HG02943 (cell line): ENCODE measurements around the gene INPP4B.
"Not testable (repeated sequence)": the region's sequence is repeated elsewhere in the genome, so short reads cannot be mapped to it uniquely, and the experiment has no call there.

Experiments used
- ATAC-seq: cut with Tn5 transposase; IDR thresholded peaks from one replicate; pipeline ENCODE4 v1.9.1; 2021; ENCODE audit warnings: mild to moderate bottlenecking, low read depth, moderate library complexity; ENCODE audit not compliant: unreplicated experiment

The INPP4B gene

DNA sequence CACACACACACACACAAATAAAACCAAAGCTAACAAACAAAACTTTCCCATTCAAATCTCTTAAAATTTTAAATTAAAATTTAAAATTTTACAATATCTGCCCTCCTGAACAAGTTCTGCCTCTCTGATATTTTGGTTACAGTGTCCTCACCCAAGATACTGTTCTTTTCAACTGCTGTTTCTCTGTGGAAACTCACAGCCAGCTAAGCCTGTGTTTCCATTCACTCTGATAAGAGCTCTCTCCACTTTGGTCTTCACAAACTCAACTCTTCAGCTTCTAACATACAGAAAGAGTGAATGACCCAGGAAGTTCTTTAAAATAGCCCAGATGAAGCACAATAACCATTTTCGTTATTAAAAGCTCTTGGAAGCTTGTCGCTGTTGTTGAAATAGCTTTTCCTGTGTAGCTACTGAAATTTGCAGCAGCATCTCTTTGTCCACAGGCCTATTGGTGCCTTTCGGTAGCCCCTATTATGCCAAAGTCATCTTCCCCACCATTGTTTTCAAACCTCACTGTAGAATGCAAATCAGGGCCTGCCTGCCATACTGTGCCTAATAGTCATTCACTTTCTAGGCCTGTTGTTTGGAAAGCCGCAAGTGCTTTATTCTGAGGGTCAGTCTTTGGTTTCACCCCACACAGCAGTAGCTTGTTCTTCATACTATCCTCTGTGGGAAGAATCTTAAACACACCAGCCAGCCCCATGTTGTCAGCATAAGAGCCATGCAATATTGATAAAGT is 19.4 kb downstream of the INPP4B start:
- ATAC-seq: no peak

DNA sequence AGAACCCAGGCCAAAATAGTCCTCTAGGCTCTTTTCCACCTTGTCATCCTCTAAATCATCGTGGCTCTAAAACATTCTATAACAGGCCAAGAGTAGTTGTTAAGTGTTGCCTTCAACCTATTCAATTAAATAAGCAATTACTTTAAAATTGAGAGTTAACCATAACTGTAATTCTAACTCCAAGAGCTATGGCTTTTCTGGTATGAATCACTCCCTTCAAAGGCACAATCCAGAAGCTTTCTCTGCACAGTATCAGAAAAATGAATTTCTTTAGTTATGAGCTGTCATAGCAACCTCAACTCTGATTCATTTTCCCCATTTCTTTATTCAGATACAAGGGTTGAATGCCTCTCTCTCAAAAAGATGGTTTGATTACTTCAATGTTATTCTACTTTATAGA is 21.7 kb downstream of the INPP4B start:
- no peak for ATAC-seq

DNA sequence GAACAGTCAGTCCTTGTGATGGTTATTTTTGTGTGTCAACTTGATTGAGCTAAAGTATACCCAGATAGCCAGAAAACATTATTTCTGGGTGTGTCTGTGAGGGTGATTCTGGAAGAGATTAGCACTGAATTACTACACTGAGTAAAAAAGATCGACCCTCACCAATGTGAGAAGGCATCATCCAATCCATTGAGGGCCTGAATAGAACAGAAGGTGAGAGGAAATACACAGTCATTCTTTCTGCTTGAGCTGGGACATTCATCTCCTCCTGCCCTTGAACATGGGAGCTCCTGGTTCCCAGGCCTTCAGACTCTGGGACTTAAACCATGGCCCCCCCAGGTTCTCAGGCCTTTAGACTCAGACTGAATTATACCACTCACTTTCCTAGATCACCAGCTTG is 22.3 kb downstream of the INPP4B start:
- no peak for ATAC-seq

DNA sequence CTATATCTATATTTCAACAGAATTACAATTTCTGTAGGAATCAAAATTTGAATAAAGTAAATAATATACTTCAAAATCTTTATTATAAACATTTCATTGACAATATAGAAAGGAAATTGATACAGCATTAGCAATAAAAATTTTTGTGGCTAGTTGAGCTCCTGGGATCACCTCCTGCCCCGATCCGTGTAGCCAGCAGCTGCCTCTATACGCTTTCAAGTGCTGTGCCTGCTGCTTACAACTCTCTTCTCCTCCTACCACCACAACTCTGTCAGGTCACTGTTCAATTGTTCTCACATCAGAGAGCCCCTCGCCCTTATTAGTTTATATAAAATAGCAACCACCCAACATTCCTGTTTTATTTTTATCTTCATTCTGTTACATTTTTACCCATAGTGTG is 27.6 kb downstream of the INPP4B start:
- ATAC-seq: no peak

DNA sequence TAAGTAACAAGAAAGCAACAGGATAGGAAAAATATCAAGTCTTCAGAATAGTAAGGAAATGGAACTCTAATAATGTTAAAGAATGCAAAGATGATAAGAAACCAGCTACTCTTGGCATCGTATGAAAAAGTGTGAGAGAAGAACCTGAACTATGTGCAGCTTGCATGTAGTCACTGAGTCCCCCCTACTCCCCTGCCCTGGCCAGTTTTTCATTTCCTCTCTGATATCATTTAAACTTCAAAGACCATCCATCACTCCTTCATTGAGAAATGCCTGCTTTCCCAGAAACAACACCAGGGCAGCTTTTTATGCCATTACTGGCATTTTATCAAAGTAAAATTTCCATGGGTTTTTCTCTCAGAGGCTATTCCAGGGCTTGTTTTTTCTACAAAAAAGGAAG is 28.1 kb downstream of the INPP4B start:
- ATAC-seq: no peak

DNA sequence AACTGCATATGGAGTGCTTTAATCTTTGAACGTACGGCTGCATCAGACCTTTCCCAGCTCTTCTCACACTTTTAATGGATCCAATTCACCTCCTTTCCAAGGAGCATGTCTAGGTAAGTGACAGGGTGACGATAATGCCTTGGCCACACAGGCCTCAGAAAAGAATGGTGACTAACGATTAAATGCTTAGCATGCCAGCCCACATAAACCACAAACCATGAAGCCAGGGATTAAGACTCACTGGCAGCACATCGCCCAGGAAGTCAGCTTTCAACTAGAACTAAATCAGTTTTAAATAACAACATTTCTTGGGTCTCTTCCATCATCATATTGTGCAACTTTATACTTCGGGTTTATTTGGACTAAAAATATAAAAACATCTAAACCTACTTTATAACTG is 28.7 kb downstream of the INPP4B start:
- no peak for ATAC-seq

DNA sequence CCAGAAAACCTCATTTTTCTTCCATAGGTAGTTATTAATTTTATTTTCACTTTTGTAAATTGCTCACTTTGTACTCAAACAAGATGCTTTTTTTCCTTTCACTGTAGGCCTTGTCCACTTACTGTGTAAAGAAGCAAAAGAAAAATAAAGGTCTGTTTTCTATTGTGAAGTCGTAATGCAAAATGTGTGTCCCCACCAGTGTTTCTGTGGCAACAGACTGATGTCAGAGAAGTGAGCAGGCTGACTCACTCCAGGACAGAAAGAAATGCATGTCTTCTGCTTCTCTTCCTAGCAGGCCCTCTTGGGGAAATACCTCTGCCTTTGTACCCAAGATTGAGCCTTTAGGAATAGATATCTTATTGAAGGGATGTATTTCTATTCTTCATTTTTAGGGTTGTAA is 30.3 kb downstream of the INPP4B start:
- ATAC-seq: no peak

DNA sequence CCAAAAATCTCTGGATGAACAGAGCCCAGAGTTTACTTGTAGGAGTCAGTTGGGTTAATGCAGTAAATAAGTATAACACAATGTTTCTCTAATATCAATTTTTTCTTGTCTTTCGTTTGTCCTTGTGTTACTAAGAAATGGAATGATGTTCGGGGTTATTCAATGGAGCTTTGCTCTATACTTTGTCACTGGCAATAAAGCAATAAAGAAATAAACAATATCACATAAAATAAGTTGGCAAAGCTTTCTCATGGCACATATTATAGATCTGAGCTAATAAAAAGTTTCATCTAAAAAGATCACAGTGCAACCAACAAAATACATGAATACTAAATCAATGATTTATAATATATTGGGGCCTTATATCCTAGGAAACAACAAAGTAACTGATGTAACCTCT is 32.7 kb downstream of the INPP4B start:
- ATAC-seq: no peak

DNA sequence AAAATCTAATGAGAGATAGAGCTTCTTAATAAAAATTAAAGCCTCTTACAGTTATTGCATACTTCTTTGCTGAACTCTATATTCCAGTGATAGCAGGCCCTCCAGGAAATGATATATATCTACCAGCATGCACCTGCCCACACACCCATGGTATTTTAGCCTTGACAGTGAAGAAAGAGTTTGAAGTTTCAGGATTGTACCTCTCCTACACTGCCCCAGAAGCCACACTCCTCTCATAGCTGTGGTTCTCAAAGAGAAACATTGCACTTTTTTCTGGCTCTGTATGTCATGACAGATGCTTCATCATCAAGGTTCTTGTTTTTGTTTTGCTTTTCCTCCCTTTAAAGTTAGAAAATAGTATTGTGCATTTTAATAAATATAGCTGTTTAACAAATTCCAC is 34.0 kb downstream of the INPP4B start:
- ATAC-seq: no peak

DNA sequence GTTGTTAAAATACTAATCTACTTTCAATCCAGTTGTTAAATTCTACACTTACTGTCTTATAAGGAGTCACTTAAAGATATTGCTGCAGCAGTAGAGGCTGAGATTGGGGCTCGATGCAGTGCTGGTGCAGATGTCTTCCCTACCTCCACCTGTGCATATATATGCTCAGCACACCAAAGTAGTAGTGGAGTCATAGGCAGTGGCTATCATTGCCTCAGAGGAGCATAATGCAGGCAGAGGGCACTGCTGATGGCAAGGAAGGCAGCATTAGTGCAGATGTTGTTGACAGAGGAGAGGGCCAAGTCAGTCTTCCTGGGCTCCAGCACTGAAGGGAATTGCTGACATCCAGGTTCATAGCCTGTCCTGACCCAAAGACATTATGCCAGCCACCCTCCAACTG is 35.1 kb downstream of the INPP4B start:
- no peak for ATAC-seq

DNA sequence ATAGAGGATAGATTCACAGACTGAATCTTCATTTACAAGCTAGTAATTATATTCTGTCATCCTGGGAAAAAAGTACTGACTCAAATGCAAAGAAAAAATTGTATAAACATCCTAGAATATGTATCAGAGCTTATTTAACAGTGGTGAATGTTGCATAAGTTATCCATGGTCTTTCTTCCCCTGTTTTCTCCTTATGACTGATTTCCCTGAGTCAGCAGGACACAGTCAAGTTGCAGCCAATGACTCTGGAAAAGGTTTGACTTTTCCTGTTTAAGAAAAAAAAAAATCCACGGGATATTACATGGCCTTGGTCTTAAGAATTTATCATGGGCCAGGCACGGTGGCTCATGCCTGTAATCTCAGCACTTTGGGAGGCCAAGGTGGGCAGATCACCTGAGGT is 36.5 kb downstream of the INPP4B start:
- ATAC-seq: no peak

DNA sequence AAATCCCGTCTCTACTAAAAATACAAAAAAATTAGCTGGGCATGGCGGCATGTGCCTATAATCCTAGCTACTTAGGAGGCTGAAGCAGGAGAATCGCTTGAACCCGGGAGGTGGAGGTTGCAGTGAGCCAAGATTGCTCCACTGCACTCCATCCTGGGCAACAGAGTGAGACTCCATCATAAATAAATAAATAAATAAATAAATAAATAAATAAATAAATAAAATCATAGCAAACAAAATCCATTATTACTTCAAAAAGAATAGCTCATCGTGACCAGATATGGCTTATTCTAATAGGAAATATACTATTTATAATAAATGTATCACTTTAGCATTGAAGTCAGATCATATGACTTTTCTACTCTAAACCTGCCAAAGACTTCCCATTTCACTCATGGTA is 42.2 kb downstream of the INPP4B start:
- ATAC-seq: not testable (repeated sequence)

DNA sequence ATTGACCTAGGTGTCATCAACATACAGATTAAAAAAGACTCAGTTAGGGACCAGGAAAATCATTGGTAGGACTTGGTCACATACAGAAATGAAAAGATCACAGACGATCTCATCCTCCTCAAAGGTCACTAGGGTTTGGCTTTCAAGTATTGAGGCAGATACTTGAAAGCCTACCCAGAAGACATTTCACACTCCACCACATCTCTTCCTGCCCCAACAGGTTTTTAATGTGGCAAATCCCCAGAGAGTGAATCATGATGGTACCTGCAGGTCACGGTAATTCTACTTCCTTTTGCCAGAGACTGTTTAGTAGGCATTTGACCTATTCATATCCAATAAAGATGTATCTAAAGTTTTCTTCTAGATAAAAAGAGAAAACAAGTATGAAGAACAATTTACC is 44.1 kb downstream of the INPP4B start:
- no peak for ATAC-seq

DNA sequence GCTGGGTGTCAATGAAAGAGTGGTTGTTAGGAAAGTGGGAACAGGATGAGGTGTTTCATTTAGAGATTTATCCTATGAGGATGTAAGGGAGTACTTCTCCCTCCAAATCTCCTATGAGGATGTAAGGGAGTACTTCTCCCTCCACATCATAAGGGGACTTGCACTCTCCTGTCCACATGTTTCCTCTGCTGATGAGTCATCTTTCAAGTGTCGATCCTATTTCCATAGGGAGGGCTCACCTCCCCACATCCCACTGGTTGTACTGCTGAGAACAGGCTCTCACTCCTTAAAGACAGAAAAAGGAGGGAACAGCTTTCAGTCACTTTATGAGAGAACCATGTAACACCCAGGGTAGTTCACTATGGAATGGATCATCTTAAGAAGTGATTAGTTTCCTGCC is 65.0 kb downstream of the INPP4B start:
- no peak for ATAC-seq

DNA sequence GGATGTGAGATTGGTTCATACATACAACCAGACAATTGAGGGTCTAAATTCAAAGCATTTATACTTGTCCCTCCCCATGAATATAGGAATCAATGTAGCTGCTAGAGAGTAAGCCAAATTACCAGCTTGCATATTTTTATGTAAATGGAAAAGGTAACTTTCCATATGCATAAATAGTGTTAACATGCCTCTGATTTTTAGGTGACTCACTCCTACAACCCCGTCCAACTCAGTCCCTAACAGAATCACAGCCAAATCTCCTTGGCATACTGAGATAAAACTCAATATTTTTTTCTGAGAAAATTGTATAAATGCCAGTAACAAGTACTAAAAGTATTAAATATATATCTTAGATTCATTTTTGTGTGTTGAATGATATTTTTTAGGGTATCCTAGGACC is 67.2 kb downstream of the INPP4B start:
- no peak for ATAC-seq

DNA sequence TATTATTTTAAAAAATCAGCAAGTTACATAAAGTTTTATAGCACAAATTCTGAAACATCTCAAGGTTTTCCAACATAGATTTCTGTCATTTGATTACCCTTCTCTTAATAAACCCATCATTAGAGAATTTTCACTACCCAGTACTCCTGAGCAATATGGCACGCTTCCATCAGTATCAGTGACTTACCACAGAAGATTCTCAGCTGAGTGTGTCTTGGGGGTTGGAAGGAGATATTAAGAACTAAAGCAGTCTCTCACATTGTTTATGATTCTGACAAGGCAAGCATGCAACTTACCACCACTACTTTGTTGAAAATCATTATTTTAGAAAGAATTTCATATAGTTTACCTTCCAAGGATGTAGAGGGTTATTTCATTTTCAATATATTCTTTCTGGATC is 67.7 kb downstream of the INPP4B start:
- ATAC-seq: no peak

DNA sequence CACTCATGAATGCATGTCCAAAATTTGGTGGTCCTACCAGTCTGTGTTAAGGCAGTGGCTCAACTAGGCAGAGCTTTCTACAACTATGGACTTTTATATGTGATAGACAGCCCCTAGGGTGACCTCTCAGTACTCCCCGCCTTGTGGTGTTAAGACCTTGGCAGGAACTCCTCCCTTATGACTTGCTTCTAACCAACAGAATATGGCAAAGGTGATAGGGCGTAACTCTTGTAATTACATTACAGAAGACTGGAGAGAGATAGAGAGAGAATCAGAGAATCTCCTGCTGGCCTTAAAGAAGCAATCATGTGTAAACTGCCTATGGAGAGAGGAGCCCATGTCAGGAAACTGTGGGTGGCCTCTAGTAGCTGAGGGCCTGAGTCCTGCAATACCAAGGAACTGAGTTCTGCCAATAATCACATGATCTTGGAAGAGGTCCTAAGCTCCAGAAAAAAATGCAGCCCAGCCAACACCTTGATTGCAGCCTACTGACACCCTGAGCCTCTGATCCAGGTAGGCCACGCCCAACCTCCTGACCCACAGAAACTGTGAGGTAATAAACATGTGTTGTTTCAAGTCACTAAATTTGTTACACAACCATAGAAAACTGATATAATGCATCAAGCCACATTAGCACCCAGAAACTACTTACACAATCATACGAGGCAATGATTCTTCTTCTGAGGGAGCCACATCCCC is 68.9 kb downstream of the INPP4B start:
- no peak for ATAC-seq

DNA sequence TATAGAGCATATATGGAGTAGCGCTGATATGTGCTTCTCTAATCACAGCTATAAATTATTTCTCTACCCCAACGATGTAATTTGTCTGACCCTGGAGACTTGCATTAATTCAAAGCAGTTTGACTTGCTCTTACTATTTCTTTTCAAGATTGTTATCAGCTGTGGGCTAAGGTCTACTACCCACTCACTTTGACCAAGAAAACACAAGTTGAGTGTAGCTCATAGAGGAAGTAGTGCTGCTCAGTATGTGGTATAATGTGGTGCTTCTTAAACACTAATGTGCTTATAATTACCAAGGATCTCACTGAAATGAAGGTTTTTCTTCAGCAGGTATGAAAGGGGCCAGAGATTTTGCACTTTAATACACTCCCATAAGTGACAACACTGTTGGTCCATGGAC is 70.1 kb downstream of the INPP4B start:
- no peak for ATAC-seq

DNA sequence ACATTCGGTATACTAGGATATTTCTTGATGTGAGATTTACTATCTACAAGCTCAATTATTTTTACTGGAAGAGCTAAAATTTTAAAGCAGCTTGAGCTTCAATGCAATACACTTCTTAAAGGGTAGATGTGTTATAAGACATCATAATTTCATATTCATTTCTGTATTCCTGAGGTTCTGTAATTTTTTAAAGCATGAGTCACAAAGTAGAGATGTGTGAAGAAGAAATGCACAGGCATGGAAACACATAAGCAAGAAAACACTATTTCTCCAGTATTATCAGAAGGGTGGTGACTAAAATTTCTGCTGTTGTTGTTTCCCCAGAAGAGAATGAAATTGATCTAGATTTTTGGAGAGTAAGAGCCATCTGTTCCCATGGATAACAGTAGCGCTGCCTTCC is 72.6 kb downstream of the INPP4B start:
- ATAC-seq: no peak

DNA sequence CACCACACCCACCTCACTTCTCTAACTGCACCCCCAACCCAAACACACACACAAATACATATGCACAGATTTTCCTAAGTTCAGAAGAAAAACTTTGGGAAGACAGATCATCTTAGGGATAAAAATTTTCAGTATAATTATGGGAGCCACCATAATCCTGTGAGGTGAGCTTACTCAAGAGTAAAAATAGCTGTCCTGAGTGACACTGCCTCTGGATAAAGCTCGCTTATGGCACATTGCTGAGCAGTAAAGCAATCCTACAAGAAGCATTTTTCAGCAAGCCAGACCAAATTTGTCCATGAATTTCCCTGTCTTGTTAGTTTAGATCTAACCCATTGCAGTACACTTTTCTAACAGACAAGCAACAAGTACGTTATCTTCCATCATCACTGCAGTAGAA is 83.8 kb downstream of the INPP4B start:
- ATAC-seq: no peak

DNA sequence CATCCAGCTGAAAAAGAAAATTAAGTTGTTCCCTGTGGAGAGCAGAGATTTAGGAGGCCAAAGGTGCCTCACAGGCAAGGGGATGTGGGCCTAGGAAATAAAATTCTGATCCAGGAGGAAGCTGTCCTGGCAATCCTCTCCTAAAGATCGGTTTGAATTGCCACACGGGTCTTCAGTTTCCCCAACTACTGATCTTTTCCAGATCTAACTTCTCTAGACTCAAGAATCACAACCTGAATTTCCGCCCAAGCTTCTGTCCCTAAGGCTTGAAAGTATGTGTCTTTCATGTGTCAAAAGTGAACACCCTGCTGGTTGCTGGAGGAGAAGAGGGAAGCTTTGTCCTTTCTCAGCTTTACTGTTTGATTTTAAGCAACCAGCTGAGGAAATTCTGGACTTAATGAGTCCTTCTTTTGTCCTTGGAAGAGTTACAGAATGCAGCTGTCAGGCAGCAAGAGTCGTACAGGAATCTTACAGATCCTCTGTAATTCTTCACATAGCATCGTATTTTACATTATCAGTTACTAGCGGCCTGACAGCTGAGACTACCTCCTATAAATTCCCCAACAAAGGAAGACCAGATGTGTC is 93.8 kb downstream of the INPP4B start:
- no peak for ATAC-seq
